ENCODE results near the gene ADAMTS12. TPM values are rescaled to one million over a fixed set of nuclear protein-coding genes. Genes with fewer than 3 reads are reported as not detected.
"Not testable (repeated sequence)": the region's sequence is repeated elsewhere in the genome, so short reads cannot be mapped to it uniquely, and the experiment has no call there.

Gene ADAMTS12
- total RNA-seq, 1 donor from 2014 or later = 3.2 TPM

DNA sequence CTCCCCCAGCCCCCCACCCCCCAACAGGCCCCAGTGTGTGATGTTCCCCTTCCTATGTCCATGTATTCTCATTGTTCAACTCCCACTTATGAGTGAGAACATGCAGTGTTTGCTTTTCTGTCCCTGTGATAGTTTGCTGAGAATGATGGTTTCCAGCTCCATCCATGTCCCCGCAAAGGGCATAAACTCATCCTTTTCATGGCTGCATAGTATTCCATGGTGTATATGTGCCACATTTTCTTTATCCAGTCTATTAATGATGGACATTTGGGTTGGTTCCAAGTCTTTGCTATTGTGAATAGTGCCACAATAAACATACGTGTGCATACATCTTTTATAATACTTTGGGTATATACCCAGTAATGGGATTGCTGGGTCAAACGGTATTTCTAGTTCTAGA, 23.1 kb upstream of the ADAMTS12 start:
- DNase-seq (ENCODE audit: low read depth in 2 of 2) = not testable (repeated sequence)

GRCh38 chr5:33906248-33906647, 14.5 kb upstream of the ADAMTS12 start:
- DNase-seq (ENCODE audit: low read depth in 2 of 2) = peak in 1 of 2 donors; percentile 4

DNA sequence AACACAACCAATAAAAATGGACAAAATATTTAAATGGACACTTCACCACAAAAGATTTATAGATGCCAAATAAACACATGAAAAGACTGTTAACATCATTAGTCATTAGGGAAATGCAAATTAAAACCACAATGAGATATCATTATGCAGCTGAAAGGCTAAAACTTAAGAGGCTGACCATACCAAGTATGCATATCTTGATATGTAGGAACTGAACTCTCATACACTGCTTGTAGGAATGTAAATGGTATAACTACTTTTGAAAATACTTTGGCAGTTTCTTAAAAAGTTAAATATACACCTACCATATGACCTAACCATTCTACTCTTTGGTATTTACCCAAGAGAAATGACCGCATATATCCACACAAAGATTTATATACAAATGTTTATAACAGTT, 13.6 kb upstream of the ADAMTS12 start:
- DNase-seq (ENCODE audit: low read depth in 2 of 2) = no peak

- no peak for DNase-seq (ENCODE audit: low read depth in 2 of 2)
Measured at GRCh38 chr5:33903118-33903517, 11.3 kb upstream of the ADAMTS12 start.

GRCh38 chr5:33901156-33901555, 9.4 kb upstream of the ADAMTS12 start:
- no peak for DNase-seq (ENCODE audit: low read depth in 2 of 2)

- DNase-seq (ENCODE audit: low read depth in 2 of 2) = no peak
Measured at GRCh38 chr5:33894566-33894965, 2.8 kb upstream of the ADAMTS12 start.

DNA sequence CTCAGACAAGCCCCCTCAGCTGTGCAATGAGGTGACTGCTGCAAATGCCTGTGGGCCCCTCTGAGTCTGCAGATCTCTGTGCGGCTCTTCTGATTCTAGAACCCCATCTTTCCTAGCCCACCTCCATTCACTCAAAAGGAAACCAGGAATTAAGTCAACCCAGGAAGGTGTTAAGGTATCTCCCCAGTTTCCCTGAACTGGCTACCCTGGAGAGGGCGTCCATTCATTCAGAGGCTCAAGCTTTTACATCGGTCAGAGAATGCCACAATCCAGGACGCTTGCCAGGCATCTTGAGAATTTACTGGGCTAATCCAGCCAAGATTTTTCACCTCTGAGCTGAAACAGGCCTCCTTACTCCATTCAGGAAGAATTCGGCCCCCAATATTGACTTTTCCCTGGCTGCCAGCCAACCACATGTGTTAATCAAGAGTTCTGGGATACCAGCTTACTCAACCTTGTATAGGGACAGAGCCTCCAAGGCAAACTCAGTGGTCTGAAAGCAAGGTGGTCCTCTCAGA, 889 bp upstream of the ADAMTS12 start:
- no peak for DNase-seq (ENCODE audit: low read depth in 2 of 2)

DNA sequence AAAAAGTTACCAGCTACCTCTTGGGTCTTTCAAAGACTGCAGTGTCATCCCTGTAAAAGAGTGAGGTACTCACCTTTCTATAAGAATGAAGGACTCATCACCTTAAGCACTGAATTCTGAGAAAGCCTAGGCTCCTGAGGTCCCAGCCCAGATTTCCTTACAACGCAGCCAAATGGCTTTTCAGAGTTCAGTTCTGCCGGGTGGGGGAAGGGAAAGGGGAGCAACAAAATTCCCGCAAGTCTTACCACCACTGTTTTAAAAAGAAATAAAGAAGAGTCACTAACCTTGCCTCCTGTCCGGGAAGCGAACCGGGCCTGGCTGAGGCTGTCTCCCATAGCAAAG, 373 bp downstream of the ADAMTS12 start:
- DNase-seq (ENCODE audit: low read depth in 2 of 2) = peak in 1 of 2 donors; percentile 1

DNA sequence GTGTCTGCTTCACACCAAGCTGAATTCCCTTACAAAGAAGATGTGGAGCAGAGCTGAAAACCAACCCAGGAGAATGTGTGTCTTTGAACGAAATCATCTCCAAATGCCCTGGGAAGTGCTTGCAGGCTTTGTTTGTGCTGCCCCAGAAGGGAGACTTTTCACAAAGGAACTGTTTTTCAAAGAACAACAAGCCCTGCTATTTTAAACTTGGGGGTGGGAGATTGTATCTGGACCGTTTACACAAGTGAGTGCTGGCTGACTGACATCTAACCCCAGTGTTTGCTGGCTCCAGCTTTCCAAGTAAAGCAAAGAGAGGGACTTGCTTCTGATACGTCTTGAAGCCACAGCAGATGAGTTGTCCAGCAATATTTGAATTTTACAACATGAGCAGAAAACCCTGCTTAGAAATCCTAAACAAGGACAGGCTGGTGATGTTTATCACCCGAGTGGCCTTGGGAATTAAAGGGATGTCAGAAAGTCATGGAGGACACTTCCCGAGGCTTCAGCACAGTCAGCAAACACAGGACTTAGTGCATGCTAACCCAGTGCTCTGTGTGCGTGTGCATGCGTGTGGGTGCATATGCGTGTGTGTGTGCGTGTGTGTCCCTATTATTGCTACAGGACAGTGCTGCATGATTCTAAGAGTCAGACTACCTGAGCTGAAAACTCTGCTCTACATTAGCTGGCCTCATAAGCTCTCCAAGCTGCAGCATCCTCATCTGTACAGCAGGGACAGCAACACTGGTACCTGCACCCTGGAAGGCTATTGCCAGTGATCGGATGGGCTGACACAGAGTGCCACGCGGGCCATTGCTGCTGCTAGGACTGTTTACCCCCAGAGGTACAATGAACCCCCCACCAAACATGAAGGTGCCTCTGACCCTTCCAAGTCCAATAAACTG, 1.4 kb downstream of the ADAMTS12 start:
- DNase-seq (ENCODE audit: low read depth in 2 of 2) = peak in 1 of 2 donors; percentile 18

DNA sequence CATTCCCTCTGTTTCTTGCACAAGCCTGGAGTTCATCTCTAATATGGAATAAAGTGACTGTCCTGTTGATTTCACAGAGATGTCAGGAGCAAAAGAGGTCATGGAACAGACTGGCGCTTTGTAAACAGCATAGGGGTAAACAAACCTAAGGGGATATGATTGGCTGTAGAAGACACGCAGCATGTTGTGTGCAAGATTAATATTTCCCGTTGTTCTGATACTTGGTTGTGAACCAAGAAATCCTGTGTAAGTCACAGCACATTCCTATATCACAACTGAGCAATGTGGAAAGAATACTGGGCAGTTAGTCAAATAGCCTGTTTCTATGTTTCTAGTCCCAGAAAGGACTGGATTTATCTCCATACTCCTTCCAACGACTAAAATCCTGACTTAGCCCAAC, 3.2 kb downstream of the ADAMTS12 start:
- DNase-seq (ENCODE audit: low read depth in 2 of 2) = no peak

DNA sequence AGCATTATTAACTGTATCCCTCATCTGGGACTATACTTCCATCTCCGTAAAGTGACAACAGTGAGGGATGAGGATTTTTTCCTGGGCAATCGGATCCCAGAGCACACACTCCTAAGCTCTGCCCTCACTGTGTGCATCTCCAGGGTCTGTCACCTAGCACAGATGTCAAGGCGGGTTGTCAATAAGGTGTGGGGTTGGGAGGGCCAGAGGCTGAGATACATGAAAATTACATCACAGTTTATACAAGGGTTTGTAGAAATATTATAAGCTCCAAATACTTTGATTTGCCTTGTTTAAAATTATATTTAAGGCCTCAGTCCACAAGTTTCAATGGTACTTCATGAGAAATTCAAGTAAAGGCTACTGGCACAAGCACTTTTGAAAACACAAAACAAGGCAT, 4.5 kb downstream of the ADAMTS12 start:
- DNase-seq (ENCODE audit: low read depth in 2 of 2) = no peak

GRCh38 chr5:33886283-33886682, 5.5 kb downstream of the ADAMTS12 start:
- DNase-seq (ENCODE audit: low read depth in 2 of 2) = no peak

DNA sequence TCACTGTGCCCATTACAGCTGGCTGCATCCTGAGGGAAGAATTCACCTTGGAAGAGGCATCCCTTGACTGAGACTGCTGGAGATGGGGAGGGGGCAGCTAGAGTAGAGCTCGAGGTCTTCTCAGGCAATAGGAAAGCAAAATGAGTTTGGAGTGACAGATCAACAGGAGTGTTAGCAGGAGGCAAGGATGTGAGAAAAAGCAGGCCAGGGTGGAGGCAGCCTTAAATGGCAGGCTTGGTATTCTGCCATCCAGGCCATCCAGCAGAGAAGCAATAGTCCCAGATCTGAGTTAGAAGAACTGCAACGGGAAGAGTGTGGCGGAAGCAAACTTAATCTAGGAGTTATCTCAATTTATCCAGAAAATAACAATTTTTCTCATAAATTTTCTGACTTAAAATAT, 6.1 kb downstream of the ADAMTS12 start:
- DNase-seq (ENCODE audit: low read depth in 2 of 2) = no peak

DNA sequence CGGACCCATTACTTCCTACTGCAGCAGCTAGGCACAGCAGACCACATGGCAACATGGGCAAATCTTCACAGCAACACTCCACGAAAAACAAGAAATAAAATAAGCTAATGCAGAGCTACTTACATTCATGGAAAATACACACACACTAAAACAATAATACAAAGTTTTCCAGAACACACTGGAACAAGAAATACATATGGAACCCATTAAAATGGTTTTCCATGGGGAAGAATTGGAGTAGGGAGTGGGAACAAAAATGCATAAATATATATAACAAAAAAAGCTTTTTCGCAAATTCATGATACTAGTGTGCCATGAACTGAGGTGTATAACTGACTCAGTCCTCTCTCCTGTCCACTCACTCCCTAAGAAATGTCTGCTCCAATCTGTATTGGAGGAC, 8.3 kb downstream of the ADAMTS12 start:
- DNase-seq (ENCODE audit: low read depth in 2 of 2) = no peak

DNA sequence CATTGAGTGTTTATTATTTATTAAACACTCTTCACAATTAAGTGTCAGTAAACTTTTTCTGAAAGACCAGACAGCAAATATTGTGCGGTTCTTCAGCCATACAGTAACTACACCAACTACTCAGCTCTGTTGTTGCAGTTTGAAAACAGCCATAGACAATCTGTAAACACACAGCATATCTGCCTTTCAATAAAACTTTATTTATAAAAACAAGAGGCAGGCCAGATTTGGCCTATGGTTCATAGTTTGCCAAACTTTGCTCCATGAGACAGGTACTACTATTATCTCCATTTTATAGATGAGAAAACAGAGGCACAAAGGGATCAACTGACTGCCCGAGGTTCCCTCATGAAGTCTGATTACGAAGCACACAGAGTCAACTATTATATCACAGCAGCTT, 11.5 kb downstream of the ADAMTS12 start:
- no peak for DNase-seq (ENCODE audit: low read depth in 2 of 2)

DNA sequence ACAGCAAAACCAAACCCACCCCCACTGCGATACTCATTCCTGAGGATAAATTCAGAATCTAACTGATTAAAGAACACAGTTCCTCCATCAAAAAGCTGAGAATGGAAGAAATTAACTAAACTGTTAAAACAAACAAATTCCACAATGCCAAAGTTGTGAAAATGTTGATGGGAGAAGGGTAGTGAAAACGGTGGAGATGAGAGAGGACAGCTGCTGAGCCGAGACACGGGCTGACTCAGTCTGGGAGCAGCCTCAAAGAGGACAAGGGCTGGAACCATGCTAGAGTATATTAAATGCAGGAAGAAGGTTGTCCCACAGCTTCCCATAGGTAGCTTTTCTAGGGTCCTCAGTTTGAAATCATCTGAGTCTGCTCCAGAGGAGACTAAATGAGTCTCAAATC, 14.3 kb downstream of the ADAMTS12 start:
- no peak for DNase-seq (ENCODE audit: low read depth in 2 of 2)

DNA sequence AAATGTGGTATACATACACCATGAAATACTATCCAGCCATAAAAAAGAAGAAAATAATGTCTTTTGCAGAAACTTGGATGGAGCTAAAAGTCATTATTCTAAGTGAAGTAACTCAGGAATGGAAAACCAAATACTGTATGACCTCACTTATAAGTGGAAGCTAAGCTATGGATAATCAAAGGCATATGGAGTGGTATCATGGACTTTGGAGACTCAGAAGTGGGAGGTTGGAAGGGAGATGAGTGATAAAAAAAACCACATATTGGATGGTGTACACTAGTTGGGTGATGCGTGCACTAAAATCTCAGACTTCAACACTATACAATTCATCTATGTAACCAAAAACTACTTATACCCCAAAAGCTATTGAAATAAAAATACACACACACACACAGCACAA, 24.5 kb downstream of the ADAMTS12 start:
- no peak for DNase-seq (ENCODE audit: low read depth in 2 of 2)

GRCh38 chr5:33859177-33859576, 32.6 kb downstream of the ADAMTS12 start:
- DNase-seq (ENCODE audit: low read depth in 2 of 2) = not testable (repeated sequence)

- no peak for DNase-seq (ENCODE audit: low read depth in 2 of 2)
Measured at GRCh38 chr5:33857037-33857436, 34.8 kb downstream of the ADAMTS12 start.

- DNase-seq (ENCODE audit: low read depth in 2 of 2) = no peak
Measured at GRCh38 chr5:33855396-33855795, 36.4 kb downstream of the ADAMTS12 start.

DNA sequence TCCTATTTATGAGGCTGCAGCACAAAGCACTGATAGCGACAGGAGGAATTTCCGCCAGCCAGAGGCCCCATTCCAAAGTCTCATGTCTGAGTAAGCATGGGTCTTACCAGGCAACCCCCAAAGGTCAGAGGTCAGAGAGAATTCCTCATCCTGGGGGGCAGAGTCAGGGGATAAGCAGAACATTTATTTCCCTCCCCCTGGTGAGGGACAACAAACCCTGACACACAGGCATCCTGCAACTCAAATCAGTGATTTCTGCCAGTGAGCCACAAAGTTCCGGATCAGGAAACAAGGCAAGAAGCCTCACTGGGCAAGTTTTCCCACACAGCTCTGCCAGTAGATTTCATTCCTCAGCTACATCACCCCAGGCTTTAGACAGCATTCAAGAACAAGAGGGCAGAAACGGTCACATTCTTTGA, 37.0 kb downstream of the ADAMTS12 start:
- DNase-seq (ENCODE audit: low read depth in 2 of 2) = peak; percentile 41 to 66

DNA sequence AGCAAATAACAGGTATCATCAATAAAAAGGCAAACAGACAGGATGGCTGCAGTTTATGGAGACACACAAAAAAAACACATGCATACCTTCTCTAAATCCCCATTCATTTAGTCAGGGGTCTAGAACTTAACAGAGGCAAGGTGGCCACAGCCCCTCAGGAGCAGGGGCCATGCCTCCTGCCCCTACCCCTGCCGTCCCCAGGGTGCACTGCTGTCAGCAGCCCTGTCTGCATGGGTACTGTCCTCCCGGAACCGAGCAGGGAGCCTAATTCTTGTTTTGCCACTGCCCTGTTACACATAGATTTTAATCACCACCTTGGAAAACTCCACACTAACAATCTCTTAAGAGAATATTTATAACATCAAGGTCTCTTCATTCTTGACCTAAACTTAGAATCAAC, 39.0 kb downstream of the ADAMTS12 start:
- DNase-seq (ENCODE audit: low read depth in 2 of 2) = no peak

- DNase-seq (ENCODE audit: low read depth in 2 of 2) = no peak
Measured at GRCh38 chr5:33852319-33852718, 39.5 kb downstream of the ADAMTS12 start.

Data from lung microvascular endothelial cell (primary cell).